Limb (tissue), 2 donors: ENCODE measurements around the gene GOLGA6C.
"Not testable (repeated sequence)": the region's sequence is repeated elsewhere in the genome, so short reads cannot be mapped to it uniquely, and the experiment has no call there.

ENCODE experiments used
- DNase-seq, 2 donors: peaks; one replicate each; pipeline ENCODE4 v3.0.0-alpha.2; 2016; ENCODE audit errors: extremely low spot score in 2 of 2

The GOLGA6C gene

GRCh38 chr15:75227112-75227511 is 31.0 kb upstream of the GOLGA6C start:
- DNase-seq = not testable (repeated sequence)

DNA sequence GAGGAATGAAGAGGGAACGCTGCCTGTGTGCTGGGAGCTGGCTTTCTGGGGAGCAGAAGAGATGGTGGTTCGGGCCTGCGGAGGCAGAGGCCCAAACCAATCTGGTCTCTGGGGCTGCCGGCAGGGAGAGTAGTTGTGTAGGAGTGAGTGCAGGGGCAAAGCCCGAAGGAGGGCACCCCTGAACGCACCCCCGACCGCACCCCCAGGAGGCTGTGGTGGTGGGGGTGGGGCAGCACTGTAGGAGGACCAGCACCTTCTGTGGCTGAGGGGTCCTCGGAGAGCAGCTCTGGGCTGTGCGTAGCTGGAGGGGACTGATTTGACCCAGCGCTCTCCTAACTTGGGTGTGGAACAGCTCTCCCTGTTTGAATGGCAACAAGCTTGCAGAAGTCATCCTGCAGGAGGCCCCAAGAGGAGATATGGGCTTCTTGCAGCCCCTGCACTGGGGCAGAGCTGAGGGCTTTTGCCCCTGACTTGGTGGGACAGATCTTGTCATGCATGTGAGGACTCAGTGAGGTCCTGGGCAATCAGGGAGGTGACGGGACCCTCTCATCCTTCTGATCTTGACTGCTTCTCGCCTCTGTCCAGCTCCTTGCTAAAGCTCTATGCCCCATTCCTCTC is 30.4 kb upstream of the GOLGA6C start:
- no peak for DNase-seq

GRCh38 chr15:75228787-75229186 is 29.3 kb upstream of the GOLGA6C start:
- no peak for DNase-seq

GRCh38 chr15:75229191-75230015 is 28.7 kb upstream of the GOLGA6C start:
- no peak for DNase-seq

DNA sequence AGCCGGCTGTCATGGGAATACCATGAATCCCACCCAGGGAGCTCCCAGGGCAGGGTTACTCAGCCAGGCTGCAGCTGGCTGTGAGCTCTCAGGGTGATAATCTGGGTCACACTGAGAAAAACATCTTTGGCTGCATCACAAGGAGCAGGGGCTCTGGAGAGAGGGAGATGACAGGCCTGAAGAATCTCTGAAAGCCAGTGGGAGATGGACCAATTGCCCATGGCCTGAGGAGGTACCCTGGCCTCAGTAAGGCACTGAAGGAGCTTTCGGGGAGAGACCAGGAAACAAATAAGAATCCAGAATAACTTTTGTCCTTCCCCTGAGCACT is 28.2 kb upstream of the GOLGA6C start:
- DNase-seq = no peak

DNA sequence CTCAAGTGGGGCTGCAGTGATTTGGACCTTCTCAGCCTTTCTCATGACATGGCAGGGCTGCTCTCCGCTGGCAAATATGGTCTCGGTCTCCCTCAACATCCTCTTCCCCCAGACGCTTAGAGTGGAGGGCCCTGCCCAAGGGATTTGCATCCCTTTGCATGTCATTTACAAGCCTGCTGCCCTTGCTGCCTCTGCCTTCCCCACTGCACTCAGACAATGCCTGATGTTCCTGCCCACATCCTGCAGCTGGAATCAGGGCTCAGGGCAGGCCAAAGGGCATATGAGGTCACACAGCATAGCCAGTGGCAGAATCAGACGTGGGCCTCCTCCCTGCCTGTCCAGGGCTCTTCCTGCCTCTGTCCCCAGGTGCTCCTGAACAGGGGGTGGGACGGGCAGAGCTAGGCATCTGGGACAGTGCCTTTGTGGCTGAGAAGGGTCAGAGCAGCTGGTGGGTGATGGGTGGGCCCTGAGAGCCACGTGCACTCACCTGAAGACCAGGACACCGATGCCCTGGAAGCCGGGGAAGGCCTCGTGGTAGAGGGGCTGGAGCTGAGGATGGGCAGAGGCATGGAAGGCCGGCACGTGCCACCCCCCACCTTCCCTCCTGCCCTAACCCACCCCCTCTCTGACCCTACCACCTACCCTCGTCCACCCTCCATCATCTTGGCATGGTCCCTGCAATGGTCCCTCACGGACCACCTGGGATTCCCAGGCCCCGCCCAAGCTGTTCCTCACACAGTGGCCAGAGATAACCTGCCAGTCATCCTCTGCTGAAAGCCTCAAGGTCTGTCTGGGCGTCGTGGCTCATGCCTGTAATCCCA is 27.4 kb upstream of the GOLGA6C start:
- no peak for DNase-seq

GRCh38 chr15:75231836-75232235 is 26.3 kb upstream of the GOLGA6C start:
- no peak for DNase-seq

DNA sequence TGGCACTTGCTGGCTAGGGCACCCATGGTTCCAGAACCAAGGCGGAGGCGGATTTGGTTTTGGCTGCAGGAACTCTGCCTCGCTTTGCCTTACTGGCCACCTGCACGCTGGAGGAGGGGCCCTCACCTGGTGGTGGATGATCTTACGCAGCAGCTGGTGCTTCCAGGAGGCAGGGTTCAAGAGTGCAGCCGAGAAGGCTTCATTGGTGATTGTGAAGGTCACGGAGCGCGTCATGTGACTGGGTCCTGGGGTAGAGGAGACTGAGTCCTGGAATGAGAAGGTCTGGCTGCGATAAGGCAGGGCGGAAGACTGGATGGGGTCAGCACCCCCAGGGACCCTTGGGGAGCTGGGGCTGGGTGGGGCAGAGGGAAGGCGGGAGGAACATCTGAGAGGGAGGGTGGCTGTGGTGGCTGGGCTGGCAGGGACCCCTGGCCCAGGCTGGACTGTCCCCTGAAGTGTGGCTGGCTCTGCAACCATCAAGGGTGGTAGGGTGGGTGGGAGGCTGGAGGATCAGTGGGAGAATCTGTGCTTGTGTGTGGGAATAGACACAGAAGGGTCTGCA is 25.8 kb upstream of the GOLGA6C start:
- DNase-seq = no peak

GRCh38 chr15:75232826-75233503 is 25.2 kb upstream of the GOLGA6C start:
- DNase-seq = no peak

DNA sequence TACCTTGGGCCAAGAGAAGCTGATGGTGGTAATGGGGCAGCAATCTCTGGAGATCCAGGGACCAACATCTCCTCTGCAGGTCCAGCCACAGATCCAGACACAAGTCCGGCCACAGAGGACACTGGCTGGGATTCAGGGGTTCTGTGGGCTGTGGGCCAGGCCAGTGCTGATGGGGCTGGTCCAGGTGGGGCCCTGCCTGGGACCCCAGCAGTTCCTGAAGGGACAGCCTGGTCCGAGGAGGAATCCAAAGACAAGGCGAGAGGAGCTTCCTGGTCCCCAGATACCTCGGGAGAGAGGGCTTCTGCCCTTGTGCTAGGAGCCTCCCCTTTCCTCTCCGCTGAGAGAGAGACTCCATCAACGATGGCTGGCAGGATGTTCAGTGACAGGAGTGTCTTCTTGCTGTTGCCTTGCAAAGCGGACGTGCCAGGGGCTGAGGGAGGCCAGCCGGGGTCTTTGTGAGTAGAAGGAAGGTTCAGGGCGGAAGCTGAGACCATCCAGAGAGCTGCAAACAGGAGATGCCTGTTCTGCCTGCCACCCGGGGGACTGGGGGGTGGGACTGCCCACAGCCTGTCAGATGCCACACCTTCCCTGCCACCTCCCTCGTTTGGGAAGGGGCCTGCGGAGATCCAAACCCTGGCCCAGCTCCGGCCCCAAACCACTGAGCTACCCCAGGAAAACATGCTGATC is 24.5 kb upstream of the GOLGA6C start:
- no peak for DNase-seq

- DNase-seq = no peak
These were observed 23.8 kb upstream of the GOLGA6C start for GRCh38 chr15:75234191-75234810.

DNA sequence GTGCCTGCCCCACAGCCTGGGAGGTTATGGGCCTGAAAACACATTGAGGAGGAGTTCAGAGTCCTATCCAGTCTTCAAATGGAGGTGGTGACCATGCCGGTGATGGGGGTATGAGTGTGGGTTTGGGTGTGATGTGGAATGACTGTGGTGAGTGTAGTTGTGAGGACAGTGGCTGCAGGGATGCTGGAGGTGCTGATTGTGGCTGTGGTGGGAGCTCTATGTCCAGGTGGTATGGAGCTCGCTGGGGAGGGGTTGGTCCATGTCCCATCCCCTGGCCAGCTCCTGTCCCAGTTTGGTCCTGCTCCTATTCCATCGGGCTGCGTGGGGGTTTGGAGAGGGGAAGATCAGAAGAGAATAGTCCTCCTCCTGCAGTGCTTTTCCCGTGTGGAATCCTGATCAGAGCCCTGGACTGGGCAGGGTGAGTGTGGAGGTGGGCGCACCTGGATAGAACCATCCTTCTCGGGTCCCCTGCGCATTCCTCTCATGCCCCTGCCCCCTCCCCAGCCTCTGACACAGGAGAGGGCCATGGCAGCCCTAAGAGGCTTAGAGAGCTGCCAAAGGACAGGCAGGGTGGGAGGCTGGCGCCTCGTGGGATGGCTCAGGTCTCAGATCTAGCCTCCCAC is 23.0 kb upstream of the GOLGA6C start:
- no peak for DNase-seq

DNA sequence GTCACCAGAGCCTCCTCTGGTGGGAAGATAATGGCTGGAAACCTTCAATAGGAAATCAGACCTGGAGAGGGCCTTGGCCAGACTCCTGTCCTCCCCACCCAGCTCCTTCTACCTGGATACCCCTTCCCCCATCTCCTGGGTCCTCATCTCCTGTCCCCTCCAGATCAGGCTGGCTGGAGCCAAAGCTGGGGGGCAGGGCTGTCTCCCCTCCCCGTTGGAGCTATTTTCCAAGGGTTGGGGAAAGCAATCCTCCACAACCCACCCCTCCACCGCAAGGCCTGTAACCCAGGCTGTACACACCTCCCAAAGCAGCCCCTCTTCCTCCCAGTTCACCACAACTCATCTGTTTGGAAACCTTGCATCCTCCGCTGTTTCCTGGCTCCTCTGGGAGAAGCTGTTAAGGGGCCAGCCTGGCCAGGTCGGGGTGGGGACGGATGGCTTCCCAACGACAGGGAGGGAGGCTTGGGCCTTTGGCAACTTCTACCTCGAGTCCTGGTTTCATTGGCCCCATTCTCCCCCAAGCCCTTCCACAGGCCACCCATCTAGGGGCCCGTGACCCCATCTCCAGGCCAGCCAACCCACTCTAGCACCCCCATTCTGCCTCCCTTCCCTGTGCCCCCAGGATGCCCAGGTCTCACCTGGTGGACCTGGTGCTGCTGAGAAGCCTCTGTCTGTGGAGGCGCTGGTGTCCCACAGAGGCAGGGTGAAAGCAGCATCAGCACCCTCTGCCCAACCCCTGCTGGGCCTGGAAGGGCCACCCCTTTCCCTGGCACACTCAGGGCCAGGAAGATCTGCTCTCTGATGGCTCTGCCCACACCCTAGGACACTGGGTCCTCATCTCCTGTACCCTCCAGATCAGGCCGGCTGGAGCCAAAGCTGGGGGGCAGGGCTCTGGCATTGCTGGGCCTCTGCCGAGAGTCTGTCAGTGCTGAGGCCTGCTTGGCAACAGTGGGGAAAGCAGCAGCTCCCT is 22.1 kb upstream of the GOLGA6C start:
- no peak for DNase-seq

DNA sequence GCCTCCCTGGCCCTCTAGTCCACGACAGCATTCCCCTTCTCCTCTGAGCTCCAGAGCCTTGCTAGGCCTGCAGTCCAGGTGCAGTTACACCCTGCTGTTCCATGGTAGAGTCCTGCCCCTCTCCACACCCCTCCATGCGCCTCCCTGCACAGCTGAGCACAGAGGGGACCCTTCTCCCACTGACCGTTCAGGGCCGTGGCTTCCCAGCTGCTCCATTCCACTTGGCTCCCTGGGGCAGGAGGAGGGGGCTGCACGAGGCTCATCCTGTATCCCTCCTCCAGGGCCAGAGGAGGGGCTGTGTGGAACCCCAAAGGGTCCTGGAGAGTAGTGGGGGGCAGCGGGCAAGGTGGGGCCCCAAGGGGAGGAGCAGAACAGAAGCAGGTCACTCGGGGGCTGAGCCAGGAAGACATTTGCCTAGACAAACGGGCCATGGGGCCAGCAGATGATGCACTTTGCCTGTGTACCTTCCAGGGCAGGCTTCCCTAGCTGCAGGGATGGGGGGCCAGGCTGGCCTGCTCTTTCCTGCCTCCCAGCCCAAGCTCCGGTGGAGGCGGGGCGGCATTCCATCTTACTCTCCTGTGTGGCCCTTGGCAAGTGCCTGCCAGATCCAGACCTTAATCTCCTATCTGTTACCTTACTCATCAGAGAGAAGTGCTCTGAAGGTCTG is 20.7 kb upstream of the GOLGA6C start:
- no peak for DNase-seq

DNA sequence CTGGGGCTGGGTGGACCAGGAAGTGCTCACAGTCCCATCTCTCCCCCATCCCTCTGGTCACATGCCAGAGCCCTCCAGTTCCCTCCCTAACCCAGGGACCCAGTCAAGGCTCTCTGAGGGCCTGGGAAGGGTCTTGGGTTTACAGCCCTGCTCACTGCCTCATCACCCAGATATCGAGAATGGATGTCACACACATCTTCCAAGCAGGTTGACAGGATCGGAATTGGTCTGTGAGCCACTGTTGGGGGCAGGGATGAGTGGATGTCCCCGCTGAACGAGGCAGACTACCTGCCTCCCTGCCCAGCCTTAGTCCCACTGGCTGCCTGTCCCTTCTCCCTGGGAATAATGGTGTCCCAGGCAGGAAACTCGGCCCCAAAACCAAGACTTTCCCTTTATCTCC is 20.0 kb upstream of the GOLGA6C start:
- DNase-seq = no peak

GRCh38 chr15:75245741-75246140 is 12.4 kb upstream of the GOLGA6C start:
- not testable (repeated sequence) for DNase-seq

- not testable (repeated sequence) for DNase-seq
These were observed 9.1 kb upstream of the GOLGA6C start for GRCh38 chr15:75248991-75249390.

- DNase-seq = no peak
These were observed 8.4 kb upstream of the GOLGA6C start for GRCh38 chr15:75249726-75250125.
